GM12878 (cell line): ENCODE measurements around the gene ABCC1. TPM values are rescaled to one million over a fixed set of nuclear protein-coding genes. Genes with fewer than 3 reads are reported as not detected.

Source experiments
- ATAC-seq: fragments of 200-7000 bp; cut with Tn5 transposase; 3 replicates; pipeline ENCODE4 v1.9.1; 2020; ENCODE audit warnings: mild to moderate bottlenecking, moderate library complexity
- BruUV-seq: library from RNA; stranded (reverse); fragments of 400-500 nt; replicated peaks from 2 replicates; lab custom pipeline; 2021; lab: Mats Ljungman, UMichigan
- CTCF ChIA-PET: fragments of 300-600 bp; sonication (Branson Sonifier 250); formaldehyde crosslinking; extraction: SDS; loops from one replicate; lab custom pipeline; 2021; ENCODE audit warnings: inconsistent platforms; lab: Yijun Ruan, JAX
- POLR2A ChIA-PET: fragments of 350-600 bp; formaldehyde crosslinking; extraction: SDS; loops from one replicate; lab custom pipeline; 2021; ENCODE audit warnings: inconsistent platforms; lab: Charles Lee
- RAD21 ChIA-PET: fragments of 300-600 bp; sonication (Branson Sonifier 250); formaldehyde crosslinking; loops from one replicate; lab custom pipeline; 2023; ENCODE audit warnings: antibody characterized with exemption; ENCODE audit not compliant: unreplicated experiment; lab: Charles Lee
- SMC1A ChIA-PET: fragments of 300-600 bp; sonication (Branson Sonifier 250); formaldehyde crosslinking; loops from one replicate; lab custom pipeline; 2023; ENCODE audit not compliant: unreplicated experiment, uncharacterized antibody; lab: Charles Lee
- DNase-seq: peaks from one replicate; pipeline ENCODE4 v3.0.0-alpha.2; 2011; ENCODE audit warnings: low read depth, low spot score
- FAIRE-seq: peaks from 3 replicates; lab custom pipeline; 2011; peaks lifted over from hg19 to GRCh38; lab: Jason Lieb, UNC
- H2AFZ ChIP-seq: 2 replicates; pipeline ENCODE4 v1.6.0; 2011; ENCODE audit warnings: low read depth, low read length, control low read depth; ENCODE audit not compliant: control insufficient read depth
- H3K27ac ChIP-seq: 2 replicates; pipeline ENCODE4 v1.5.1; 2011; ENCODE audit warnings: control low read depth; ENCODE audit not compliant: control insufficient read depth, insufficient read depth
- H3K27me3 ChIP-seq, 2 experiments: replicated peaks in 1 of 2; 2 replicates each; pipeline versions ENCODE4 v1.6.0 to v1.6.1; 2011; ENCODE audit warnings: low read length in 1 of 2; ENCODE audit not compliant: control insufficient read depth in 2 of 2, insufficient read depth in 2 of 2
- H3K36me3 ChIP-seq, 2 experiments: 2 replicates each; pipeline ENCODE4 v1.5.1; 2011; ENCODE audit warnings: low read length in 1 of 2; ENCODE audit not compliant: control insufficient read depth in 2 of 2, insufficient read depth in 2 of 2
- H3K4me1 ChIP-seq: 2 replicates; pipeline ENCODE4 v1.6.1; 2011; ENCODE audit warnings: mild to moderate bottlenecking, low read length, moderate library complexity, mixed read lengths; ENCODE audit not compliant: control insufficient read depth, insufficient read depth
- H3K4me2 ChIP-seq: 2 replicates; pipeline ENCODE4 v1.6.0; 2011; ENCODE audit warnings: control low read depth; ENCODE audit not compliant: control insufficient read depth, insufficient read depth
- H3K4me3 ChIP-seq: fragments of 200-600 bp; sonication (generic); 2 replicates; pipeline ENCODE4 v1.5.1; 2016
- H3K79me2 ChIP-seq: 2 replicates; pipeline ENCODE4 v1.6.0; 2011; ENCODE audit warnings: low read length; ENCODE audit not compliant: control insufficient read depth, insufficient read depth
- H3K9ac ChIP-seq: 2 replicates; pipeline ENCODE4 v1.8.0; 2011; ENCODE audit warnings: low read length, control low read depth, mixed read lengths; ENCODE audit not compliant: control insufficient read depth, insufficient read depth
- H3K9me3 ChIP-seq: replicated peaks from 3 replicates; pipeline ENCODE4 v1.5.1; 2011; ENCODE audit warnings: mild to moderate bottlenecking, low read length; ENCODE audit not compliant: control insufficient read depth, insufficient read depth
- H4K20me1 ChIP-seq: 2 replicates; pipeline ENCODE4 v1.6.0; 2011; ENCODE audit not compliant: control insufficient read depth, insufficient read depth
- BACH1 ChIP-seq: fragments of 450-650 bp; IDR thresholded peaks from 2 replicates; pipeline ENCODE4 v1.6.1; 2017; ENCODE audit warnings: mild to moderate bottlenecking, borderline replicate concordance
- BCL11A ChIP-seq: IDR thresholded peaks from 2 replicates; pipeline ENCODE4 v1.6.1; 2011; ENCODE audit warnings: low read depth, low read length
- BCL3 ChIP-seq: IDR thresholded peaks from 2 replicates; pipeline ENCODE4 v1.6.1; 2011; ENCODE audit warnings: borderline replicate concordance, low read depth, mild to moderate bottlenecking, moderate library complexity, low read length; ENCODE audit not compliant: insufficient read depth, poor library complexity, severe bottlenecking
- CBX3 ChIP-seq: fragments of 200-600 bp; sonication (generic); IDR thresholded peaks from 2 replicates; pipeline ENCODE4 v1.6.1; 2016; ENCODE audit warnings: low read depth, borderline replicate concordance
- CEBPZ ChIP-seq: fragments of 150-350 bp; IDR thresholded peaks from 2 replicates; pipeline ENCODE4 v1.6.1; 2016; ENCODE audit warnings: low read depth, low read length
- E2F8 ChIP-seq: fragments of 450-650 bp; IDR thresholded peaks from 2 replicates; pipeline ENCODE4 v1.6.1; 2018; ENCODE audit warnings: mild to moderate bottlenecking, low read depth, moderate library complexity; ENCODE audit not compliant: partially characterized antibody
- HCFC1 ChIP-seq: fragments of 150-350 bp; IDR thresholded peaks from 2 replicates; pipeline ENCODE4 v1.6.1; 2014; ENCODE audit warnings: low read length
- JUNB ChIP-seq: IDR thresholded peaks from 2 replicates; pipeline ENCODE4 v1.6.1; 2016; ENCODE audit warnings: antibody characterized with exemption, mild to moderate bottlenecking
- MAX ChIP-seq: IDR thresholded peaks from 2 replicates; pipeline ENCODE4 v1.6.1; 2012; ENCODE audit warnings: low read depth, low read length, improper control_type of control experiment
- MTA2 ChIP-seq: fragments of 450-650 bp; IDR thresholded peaks from 2 replicates; pipeline ENCODE4 v1.6.1; 2016; ENCODE audit warnings: low read depth, mild to moderate bottlenecking, moderate library complexity
- ZNF217 ChIP-seq: fragments of 450-650 bp; IDR thresholded peaks from 2 replicates; pipeline ENCODE4 v1.6.1; 2017; ENCODE audit warnings: antibody characterized with exemption, mild to moderate bottlenecking
- ZNF622 ChIP-seq: fragments of 450-650 bp; IDR thresholded peaks from 2 replicates; pipeline ENCODE4 v1.6.1; 2017; ENCODE audit warnings: mild to moderate bottlenecking, inconsistent platforms
- WGBS: methylation state at CpG from one replicate; pipeline ENCODE4 v1.1.6; 2016; ENCODE audit warnings: low lambda C conversion rate; ENCODE audit not compliant: insufficient replicate concordance, insufficient coverage; ENCODE audit errors: missing lambda C conversion rate; 5-methylcytosine and 5-hydroxymethylcytosine counted together
- in situ Hi-C: fragments of 300-500 bp; cut with MboI; formaldehyde crosslinking; loops from 9 replicates; pipeline ENCODE4 v1.14.3; 2018; ENCODE audit warnings: mixed read lengths
- intact Hi-C: fragments of 100-400 bp; cut with micrococcal nuclease; formaldehyde crosslinking; loops from one replicate; pipeline ENCODE4 v1.14.2; 2022; ENCODE audit not compliant: unreplicated experiment
- polyA plus RNA-seq, 11 experiments: library from polyadenylated mRNA; depleted of rRNA in 4 of 11; unstranded in 6 of 11; stranded (reverse) in 5 of 11; fragments of >200 nt; fragmentation: Nextera tagmentation in 4 of 11; fragmentation: Illumina TruSeq in 1 of 11; extraction: Ambion mirVana in 4 of 11; extraction: Trizol in 1 of 11; gene quantifications; 1 replicate in 1 of 11; 2 replicates in 10 of 11; pipeline versions ENCODE4 v1.2.1 to v1.2.3, GENCODE V29; 2011 to 2016; ENCODE audit warnings: inconsistent platforms in 2 of 11, missing spikeins in 2 of 11, low read depth in 1 of 11
- total RNA-seq, 4 experiments: library from RNA; depleted of rRNA in 3 of 4; stranded (reverse); fragments of >200 nt in 3 of 4; fragmentation: Illumina TruSeq in 1 of 4; extraction: Trizol in 1 of 4; gene quantifications; 2 replicates each; pipeline versions ENCODE4 v1.2.1 to v1.2.3, GENCODE V29; 2013 to 2021

Gene ABCC1
- total and polyA plus RNA-seq, 10 of the 15 experiments (the other 5 are each of a cell fraction or from before 2014, with no cell fraction given), result 3.2 to 44.6 (median 14.5) TPM

- TF ChIP-seq MTA2, result no peak
- TF ChIP-seq, all 136 proteins: peak for 0
These were observed 36.8 kb downstream of the ABCC1 start (continued) for GRCh38 chr16:15986261-15986660.

GRCh38 chr16:15988268-15989013 lies 39.0 kb downstream of the ABCC1 start:
- Histone ChIP-seq H3K9ac (no peak overlapping the region), H3K79me2 (peaks cover 51% of the 10 kb centered on the region), H4K20me1 (no peaks in the 10 kb centered on the region; the same call in 1 of the 2 replicates), H3K27ac (no peak overlapping the region), H2AFZ (no peak overlapping the region), H3K4me1 (no peaks in the 10 kb centered on the region), H3K4me2 (no peak overlapping the region), H3K27me3 (no peaks in the 10 kb centered on the region), H3K4me3 (no peak overlapping the region), H3K9me3 (no peaks in the 10 kb centered on the region), H3K36me3 (peaks cover 2 to 14% of the 10 kb centered on the region in 2 experiments; a peak in 3 of 4 replicates)
- WGBS, result 70% methylated on average over 5 of the region's 5 CpGs
- no peak for ATAC-seq
- intact Hi-C loops (no loop called here), in situ Hi-C loops (no loop called here)
- ChIA-PET CTCF (interaction anchor here (0.6 to 0.8 kb wide), 2 partner anchors 12 to 19 kb away, joined by 3 read pairs; no protein-coding TSS in a partner anchor), RAD21 (no interaction called here), POLR2A (interaction anchor here (0.7 kb wide), 2 partner anchors 15 to 324 kb away, joined by 4 to 5 read pairs; no protein-coding TSS in a partner anchor), SMC1A (no interaction called here)
- BruUV-seq, result no TSS peak
- DNase-seq, result no peak
- FAIRE-seq, result no peak
- TF ChIP-seq ZNF217 (no peak), HCFC1 (no peak), BACH1 (no peak), E2F8 (no peak), MAX (no peak), JUNB (no peak), CEBPZ (no peak), CBX3 (no peak), ZNF622 (no peak), BCL3 (no peak), BCL11A (no peak)
